ENCODE data around the gene LSR.
A peak's percentile ranks its signal among the peaks of the same experiment; 100 is the strongest.

Gene LSR

GRCh38 chr19:35240327-35240726 is 8.5 kb upstream of the LSR start:
- no peak overlapping the region for H3K27ac ChIP-seq
- TF ChIP-seq ZFX (IDR thresholded peaks at IDR 0.05) = no peak
- TF ChIP-seq, protein P1, sequence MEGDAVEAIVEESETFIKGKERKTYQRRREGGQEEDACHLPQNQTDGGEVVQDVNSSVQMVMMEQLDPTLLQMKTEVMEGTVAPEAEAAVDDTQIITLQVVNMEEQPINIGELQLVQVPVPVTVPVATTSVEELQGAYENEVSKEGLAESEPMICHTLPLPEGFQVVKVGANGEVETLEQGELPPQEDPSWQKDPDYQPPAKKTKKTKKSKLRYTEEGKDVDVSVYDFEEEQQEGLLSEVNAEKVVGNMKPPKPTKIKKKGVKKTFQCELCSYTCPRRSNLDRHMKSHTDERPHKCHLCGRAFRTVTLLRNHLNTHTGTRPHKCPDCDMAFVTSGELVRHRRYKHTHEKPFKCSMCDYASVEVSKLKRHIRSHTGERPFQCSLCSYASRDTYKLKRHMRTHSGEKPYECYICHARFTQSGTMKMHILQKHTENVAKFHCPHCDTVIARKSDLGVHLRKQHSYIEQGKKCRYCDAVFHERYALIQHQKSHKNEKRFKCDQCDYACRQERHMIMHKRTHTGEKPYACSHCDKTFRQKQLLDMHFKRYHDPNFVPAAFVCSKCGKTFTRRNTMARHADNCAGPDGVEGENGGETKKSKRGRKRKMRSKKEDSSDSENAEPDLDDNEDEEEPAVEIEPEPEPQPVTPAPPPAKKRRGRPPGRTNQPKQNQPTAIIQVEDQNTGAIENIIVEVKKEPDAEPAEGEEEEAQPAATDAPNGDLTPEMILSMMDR (conservative IDR thresholded peaks at IDR 0.05) = no peak

- no peak overlapping the region for H3K27ac ChIP-seq
- TF ChIP-seq, protein P1 (conservative IDR thresholded peaks at IDR 0.05) = no peak
- TF ChIP-seq ZFX (IDR thresholded peaks at IDR 0.05) = no peak
These were observed 7.4 kb upstream of the LSR start for GRCh38 chr19:35241417-35241816.

- TF ChIP-seq, protein P1 (conservative IDR thresholded peaks at IDR 0.05) = no peak
- no peak for TF ChIP-seq ZFX (IDR thresholded peaks at IDR 0.05)
- H3K27ac ChIP-seq = no peak overlapping the region
These were observed 2.2 kb upstream of the LSR start for GRCh38 chr19:35246466-35247092.

DNA sequence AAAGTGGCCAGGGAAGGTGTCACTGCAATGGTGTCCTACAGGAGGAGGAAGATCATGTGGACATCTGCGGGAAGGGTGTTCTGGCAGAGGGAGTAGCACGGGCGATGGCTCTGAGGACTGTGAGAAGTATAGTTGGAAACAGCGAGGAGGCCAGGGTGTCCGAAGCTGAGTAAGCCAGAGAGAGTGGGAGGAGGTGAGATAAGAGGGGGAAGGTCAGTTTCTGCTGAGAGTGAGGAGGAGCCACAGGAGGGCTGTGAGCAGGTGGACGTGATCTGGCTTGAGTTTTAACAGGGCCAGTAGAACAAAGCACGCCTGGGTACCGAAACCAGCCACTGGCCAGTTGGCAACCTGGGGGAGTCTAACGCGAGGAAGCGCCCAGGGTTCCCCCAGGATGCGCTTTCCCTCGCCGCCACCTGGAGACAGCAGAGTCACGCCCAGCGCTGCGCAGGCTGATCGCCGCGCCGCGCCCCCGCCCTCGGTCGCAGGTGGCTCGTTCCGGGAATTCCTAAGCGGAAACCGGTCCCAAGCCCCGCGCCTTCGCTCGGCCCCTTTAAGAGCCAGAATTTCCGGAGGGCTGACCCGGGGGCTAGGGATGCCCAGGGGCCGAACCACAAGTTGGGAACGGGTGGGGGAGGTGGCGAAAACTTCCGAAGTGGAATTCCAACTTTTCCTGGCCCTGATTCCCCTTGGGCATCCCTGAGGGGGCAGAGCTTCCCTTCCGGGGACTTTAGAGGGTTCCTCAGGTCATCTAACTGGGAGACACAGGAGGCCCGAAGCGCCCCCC is 1.1 kb upstream of the LSR start:
- TF ChIP-seq, protein P1 (conservative IDR thresholded peaks at IDR 0.05) = no peak; the same call in 1 of the 2 replicates
- TF ChIP-seq ZFX (IDR thresholded peaks at IDR 0.05) = no peak
- H3K27ac ChIP-seq = peak overlapping the region; percentile 97

- TF ChIP-seq, protein P1 (conservative IDR thresholded peaks at IDR 0.05) = no peak
- TF ChIP-seq ZFX (IDR thresholded peaks at IDR 0.05) = no peak; the same call in 1 of the 2 replicates
- H3K27ac ChIP-seq = peak overlapping the region; percentile 97
These were observed 495 bp downstream of the LSR start for GRCh38 chr19:35249146-35249847.

- peak overlapping the region; percentile 97 for H3K27ac ChIP-seq
- TF ChIP-seq, protein P1 (conservative IDR thresholded peaks at IDR 0.05) = no peak
- no peak for TF ChIP-seq ZFX (IDR thresholded peaks at IDR 0.05)
These were observed 1.3 kb downstream of the LSR start for GRCh38 chr19:35249848-35250711.
